Kidney (tissue), 14 donors: ENCODE measurements around the gene RAB3IP. TPM values are rescaled to one million over a fixed set of nuclear protein-coding genes. Genes with fewer than 3 reads are reported as not detected.

Experiments used
- DNase-seq, 5 donors: peaks; one replicate each; pipeline ENCODE4 v3.0.0-alpha.2; 2013 to 2020
- FAIRE-seq: peaks from 2 replicates; lab custom pipeline; 2012; peaks lifted over from hg19 to GRCh38; lab: Jason Lieb, UNC
- H3K27ac ChIP-seq, 2 donors: one replicate each; pipeline ENCODE4 v1.7.0; 2013; ENCODE audit warnings: low read depth in 2 of 2, low read length in 2 of 2, inconsistent platforms in 1 of 2
- H3K27me3 ChIP-seq: one replicate; pipeline ENCODE4 v1.7.1; 2013; ENCODE audit warnings: low read length, inconsistent platforms; ENCODE audit not compliant: control insufficient read depth, insufficient read depth
- H3K36me3 ChIP-seq, 3 donors: one replicate each; pipeline versions ENCODE4 v1.7.0 to v1.7.1; 2013; ENCODE audit warnings: low read length in 3 of 3, control low read depth in 1 of 3, inconsistent platforms in 1 of 3; ENCODE audit not compliant: insufficient read depth in 3 of 3, control insufficient read depth in 2 of 3
- H3K4me1 ChIP-seq, 3 donors: one replicate each; pipeline versions ENCODE4 v1.7.0 to v1.7.1; 2013; ENCODE audit warnings: low read length in 3 of 3, inconsistent platforms in 1 of 3, low read depth in 1 of 3; ENCODE audit not compliant: control insufficient read depth in 2 of 3, insufficient read depth in 2 of 3
- H3K4me3 ChIP-seq, 3 donors: one replicate each; pipeline versions ENCODE4 v1.7.0 to v1.8.1; 2013; ENCODE audit warnings: low read length in 3 of 3, control low read depth in 1 of 3, inconsistent platforms in 1 of 3
- H3K9ac ChIP-seq, 3 donors: one replicate each; pipeline versions ENCODE4 v1.7.0 to v1.7.1; 2013; ENCODE audit warnings: low read length in 3 of 3, control low read depth in 1 of 3, inconsistent platforms in 1 of 3
- H3K9me3 ChIP-seq, 3 donors: one replicate each; pipeline versions ENCODE4 v1.7.0 to v1.7.1; 2013; ENCODE audit warnings: low read length in 3 of 3, control low read depth in 1 of 3, inconsistent platforms in 1 of 3; ENCODE audit not compliant: control insufficient read depth in 2 of 3, insufficient read depth in 1 of 3
- intact Hi-C: fragments of 100-400 bp; cut with DNase I; formaldehyde crosslinking; loops from one replicate; pipeline ENCODE4 v1.11.1; 2022
- polyA plus RNA-seq: library from polyadenylated mRNA; stranded (reverse); fragments of 350-450 nt; fragmentation: Illumina TruSeq; extraction: RNeasy Lipid Tissue Mini Kit (QIAGEN cat#74804); gene quantifications from one replicate; pipeline ENCODE4 v1.2.3, GENCODE V29; 2014; ENCODE audit warnings: low read depth, low replicate concordance; ENCODE audit not compliant: insufficient read depth
- total RNA-seq: library from RNA; stranded (reverse); fragmentation: NEBNext Ultra II Directional; extraction: Animal tissue kit (Norgen Biotek cat#: 25700); gene quantifications from one replicate; pipeline ENCODE4 v1.2.1, GENCODE V29; 2021
- TF ChIP-seq, protein P1 (sequence below): IDR thresholded peaks from 3 replicates; pipeline ENCODE4 v1.5.1; 2012; ENCODE audit warnings: mild to moderate bottlenecking, moderate library complexity, borderline replicate concordance; ENCODE audit not compliant: insufficient read depth; ENCODE audit errors: extremely low read depth
- donor health status: control.
- donor health status: control.
- donor health status: control.
- donor health status: control.
- donor health status: control.
- donor health status: DM: yes; HTN: yes; CAD: no.
- donor health status: Normal renal cell carcinoma (clear cell type).

RAB3IP gene
- total and polyA plus RNA-seq, 2 donors from 2014 or later: 58.4 to 73.6 TPM

DNA sequence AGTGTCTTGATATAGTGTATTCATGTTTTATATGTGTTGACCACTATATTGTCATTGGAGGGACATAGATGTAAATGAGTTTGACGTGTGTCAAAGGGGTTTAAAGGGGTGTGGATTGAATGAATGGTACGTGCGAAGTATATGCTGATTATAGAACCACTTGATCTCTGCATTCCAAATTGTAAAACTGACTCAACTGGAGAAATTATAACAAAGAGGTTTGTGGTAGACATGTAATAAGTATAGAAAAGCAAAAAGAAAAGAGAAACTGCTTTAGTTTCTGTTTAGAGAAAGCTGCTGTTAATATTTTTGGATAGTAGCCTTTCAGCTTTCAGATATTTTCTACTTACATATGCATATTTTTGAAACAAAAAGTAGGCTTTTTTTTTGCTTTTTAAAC is 77.4 kb downstream of the RAB3IP start:
- intact Hi-C loops: no loop called here
- Histone ChIP-seq H3K4me3 (no peak overlapping the region), H3K27me3 (no peaks in the 10 kb centered on the region), H3K9me3 (no peaks in the 10 kb centered on the region), H3K27ac (no peak overlapping the region), H3K4me1 (no peaks in the 10 kb centered on the region), H3K36me3 (peaks cover 0 to 6% (median 2%) of the 10 kb centered on the region in 3 donors), H3K9ac (no peak overlapping the region)
- FAIRE-seq (no peak), DNase-seq (no peak)
- TF ChIP-seq, protein P1, sequence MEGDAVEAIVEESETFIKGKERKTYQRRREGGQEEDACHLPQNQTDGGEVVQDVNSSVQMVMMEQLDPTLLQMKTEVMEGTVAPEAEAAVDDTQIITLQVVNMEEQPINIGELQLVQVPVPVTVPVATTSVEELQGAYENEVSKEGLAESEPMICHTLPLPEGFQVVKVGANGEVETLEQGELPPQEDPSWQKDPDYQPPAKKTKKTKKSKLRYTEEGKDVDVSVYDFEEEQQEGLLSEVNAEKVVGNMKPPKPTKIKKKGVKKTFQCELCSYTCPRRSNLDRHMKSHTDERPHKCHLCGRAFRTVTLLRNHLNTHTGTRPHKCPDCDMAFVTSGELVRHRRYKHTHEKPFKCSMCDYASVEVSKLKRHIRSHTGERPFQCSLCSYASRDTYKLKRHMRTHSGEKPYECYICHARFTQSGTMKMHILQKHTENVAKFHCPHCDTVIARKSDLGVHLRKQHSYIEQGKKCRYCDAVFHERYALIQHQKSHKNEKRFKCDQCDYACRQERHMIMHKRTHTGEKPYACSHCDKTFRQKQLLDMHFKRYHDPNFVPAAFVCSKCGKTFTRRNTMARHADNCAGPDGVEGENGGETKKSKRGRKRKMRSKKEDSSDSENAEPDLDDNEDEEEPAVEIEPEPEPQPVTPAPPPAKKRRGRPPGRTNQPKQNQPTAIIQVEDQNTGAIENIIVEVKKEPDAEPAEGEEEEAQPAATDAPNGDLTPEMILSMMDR: no peak

DNA sequence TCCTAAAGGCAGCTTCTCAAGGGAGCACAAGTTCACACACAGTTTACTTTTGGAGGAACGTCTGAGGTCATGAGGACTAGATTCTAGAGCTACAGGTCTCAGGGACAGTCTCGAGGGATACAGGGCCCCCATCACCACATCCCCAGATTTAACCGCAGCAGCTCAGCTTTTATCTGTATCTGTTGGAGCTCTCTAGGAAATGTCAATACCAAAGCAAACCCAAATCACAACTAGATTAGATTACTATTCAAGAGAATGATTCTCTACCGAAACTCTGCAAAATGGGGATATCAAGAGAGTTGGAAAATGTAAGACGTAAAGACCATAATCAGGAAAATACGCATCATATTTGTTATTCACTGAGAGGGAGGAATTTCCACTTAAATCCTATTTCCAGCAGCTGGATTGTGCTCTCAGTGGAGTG is 82.4 kb downstream of the RAB3IP start:
- Histone ChIP-seq H3K36me3 (peaks cover 0 to under 1% (median 0%) of the 10 kb centered on the region in 3 donors), H3K9me3 (no peaks in the 10 kb centered on the region), H3K9ac (no peak overlapping the region), H3K4me3 (no peak overlapping the region), H3K4me1 (no peaks in the 10 kb centered on the region), H3K27me3 (no peaks in the 10 kb centered on the region), H3K27ac (no peak overlapping the region)
- intact Hi-C loops: no loop called here
- TF ChIP-seq, protein P1: no peak
- no peak for FAIRE-seq
- DNase-seq: no peak

DNA sequence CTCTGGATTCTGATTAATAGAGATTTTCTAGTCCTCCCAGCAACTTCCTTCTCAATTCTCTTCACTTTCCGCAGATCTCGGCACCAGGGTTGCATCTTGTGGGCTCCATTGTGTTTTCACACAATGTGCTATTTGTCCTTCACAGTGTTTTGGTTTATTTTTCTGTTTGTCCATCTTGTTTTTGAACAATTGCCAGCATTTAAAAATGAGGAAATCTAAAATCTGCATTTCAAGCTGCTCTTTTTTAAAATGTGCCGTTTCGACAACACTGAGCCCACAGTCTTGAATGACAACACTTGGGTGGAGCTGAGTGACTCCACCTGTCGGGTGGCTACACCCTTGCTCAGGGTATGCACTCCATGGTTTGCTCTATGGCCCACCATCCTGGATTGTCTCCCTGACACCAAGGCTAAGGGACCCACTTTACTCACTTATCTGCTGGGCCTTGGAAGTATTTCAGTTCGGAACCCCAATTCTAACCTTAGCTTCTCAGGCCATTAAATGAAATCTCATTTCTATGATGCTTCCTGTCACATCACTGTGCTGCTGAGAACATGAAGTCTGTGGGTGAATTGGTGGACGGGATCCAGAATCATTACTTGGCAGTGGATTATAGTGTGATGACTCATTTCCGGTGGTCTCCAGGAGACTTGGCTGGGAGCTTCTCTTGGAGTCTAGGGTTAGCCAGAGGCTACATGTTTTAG is 82.9 kb downstream of the RAB3IP start:
- DNase-seq: peak in 1 of 5 donors; percentile 26
- TF ChIP-seq, protein P1: no peak
- Histone ChIP-seq H3K4me3 (no peak overlapping the region), H3K9me3 (no peaks in the 10 kb centered on the region), H3K4me1 (no peaks in the 10 kb centered on the region), H3K9ac (no peak overlapping the region), H3K27ac (no peak overlapping the region), H3K36me3 (no peaks in the 10 kb centered on the region), H3K27me3 (no peaks in the 10 kb centered on the region)
- intact Hi-C loops: no loop called here
- FAIRE-seq: no peak
